ENCODE data around the gene ACTA2.

Gene ACTA2

GRCh38 chr10:88980800-88981199 is 28.2 kb upstream of the ACTA2 start:
- DNase-seq = no peak

- no peak for DNase-seq
Observed at GRCh38 chr10:88980247-88980646, 27.7 kb upstream of the ACTA2 start.

DNA sequence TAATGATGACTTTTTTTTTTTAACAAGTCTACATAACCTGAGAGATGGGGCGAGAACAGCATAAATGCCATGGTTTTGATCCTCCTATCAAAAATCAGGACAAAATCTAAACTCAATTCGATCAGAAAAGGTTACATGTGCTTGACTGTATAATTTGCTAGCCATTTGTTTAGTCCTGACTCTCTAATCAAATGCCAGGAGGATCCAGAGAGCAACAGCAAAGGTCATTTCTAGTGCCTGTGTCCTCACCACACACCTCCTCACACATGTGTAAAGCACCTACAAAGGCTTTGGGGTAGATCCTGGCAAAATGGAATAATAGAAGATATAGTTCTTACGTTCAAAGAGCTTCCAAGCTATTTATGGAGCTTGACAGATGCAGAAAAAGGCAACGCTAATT is 27.0 kb upstream of the ACTA2 start:
- no peak for DNase-seq

DNA sequence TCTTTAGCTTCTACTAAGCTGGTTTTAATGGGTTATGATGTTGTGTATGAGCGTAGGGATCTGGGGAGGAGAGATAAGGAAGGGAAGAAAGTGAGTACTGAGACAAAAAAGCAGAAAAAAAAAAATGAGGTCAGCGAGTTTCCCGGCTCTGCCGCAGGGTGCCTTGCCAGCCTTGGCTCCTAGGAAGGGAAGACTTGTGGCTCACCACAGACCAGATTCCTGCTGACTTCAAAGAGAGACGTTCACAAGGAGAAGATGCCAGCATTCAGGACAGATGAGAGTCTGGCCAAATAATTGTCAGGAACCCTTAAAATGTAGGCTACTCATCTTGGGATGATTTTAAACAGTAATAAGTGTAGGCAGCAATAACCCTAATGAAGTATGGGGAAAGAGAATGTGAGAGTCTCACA is 26.6 kb upstream of the ACTA2 start:
- no peak for DNase-seq

DNA sequence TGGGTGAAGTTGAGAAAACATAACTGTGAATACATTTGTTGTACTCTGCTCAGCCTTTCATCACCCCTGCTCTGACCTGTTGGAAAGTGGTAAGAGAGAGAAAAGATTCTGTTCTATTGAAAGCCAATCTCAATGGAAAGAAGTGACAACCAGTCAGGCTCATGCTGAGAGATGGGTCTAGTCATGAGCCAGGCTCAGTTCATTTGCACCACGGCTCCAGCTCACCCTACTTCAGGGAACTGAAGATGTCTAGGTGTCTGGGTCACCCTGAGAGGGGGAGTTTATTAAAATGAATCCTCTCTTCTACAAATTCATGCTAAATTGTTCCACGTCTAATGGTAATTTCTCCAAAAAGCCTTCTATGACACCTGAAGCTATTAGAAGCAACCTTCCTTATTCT is 25.9 kb upstream of the ACTA2 start:
- no peak for DNase-seq

DNA sequence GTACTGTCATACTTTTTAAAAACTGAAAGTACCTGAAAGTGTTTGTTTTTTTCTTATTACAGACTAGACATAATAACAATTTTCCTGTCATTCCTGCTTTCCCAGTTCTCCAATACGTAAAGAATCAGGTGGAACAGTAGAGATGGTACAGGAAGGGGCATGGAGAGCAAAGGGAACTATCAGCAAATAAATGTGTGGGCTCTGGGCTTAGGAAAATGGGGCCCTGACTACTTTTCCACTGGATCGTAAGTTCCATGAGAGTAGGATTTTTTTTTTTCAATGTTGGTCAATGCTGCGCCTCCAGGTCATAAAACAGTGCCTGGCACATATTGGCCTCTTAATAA is 22.8 kb upstream of the ACTA2 start:
- DNase-seq = no peak

DNA sequence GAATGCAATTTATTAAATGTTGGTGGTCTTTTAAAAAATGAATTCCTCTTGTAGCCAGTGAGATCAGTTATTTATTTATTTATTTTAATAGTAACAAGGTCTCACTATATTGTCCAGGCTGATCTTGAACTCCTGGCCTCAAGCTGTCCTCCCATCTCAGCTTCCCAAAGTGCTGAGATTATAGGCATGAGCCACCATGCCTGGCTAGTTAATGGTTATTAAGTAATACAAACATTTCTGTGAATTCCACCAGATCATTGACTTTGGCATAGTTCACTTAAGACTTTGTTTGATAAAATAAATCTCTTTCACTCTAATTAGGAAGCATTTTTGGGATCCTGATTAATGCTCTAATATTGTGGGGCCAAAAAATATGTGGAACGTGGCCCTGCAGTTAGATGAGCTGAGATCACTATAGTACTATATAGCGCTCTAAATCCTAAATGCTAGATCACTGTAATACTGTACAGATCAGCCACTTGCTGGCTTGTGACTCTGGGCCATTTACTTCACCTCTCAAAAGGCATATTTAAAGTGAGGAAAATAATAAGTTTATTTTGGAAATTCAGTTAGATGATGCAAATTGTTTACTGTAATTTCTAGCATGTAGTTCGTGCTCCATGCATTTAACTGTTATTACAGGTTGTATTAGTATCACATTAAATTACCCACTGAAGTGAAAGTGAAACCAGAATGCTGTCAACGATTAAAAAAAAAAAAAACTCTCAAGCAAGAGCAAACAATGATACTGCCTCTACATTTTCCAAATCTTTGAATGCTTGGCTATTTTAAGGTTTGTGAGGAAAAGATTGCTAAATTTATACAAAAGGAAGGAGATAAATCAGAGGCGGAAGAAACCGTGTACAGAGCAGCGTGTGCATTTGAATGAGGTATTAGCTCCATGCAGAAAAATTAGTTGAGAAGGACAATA is 22.1 kb upstream of the ACTA2 start:
- peak; percentile 8 for DNase-seq

DNA sequence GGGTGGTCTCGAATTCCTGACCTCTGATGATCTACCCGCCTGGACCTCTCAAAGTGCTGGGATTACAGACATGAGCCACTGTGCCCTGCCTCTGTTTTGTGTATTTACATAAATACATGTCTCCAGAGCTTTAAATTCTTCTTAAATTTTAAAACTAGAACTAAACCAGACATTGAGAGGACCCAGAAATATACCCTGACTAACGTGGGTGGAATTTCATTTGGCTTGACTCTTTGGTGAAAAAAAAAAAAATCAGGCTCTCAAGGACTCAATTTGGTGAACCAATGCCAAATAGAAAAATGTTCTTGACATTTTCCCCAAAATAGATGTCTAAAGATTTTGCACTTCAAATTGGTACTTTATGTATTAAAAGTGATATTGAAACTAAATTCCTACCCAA is 21.4 kb upstream of the ACTA2 start:
- DNase-seq = no peak

GRCh38 chr10:88971221-88972061 is 18.9 kb upstream of the ACTA2 start:
- DNase-seq = no peak

GRCh38 chr10:88968391-88968790 is 15.8 kb upstream of the ACTA2 start:
- DNase-seq = no peak

GRCh38 chr10:88966797-88967196 is 14.2 kb upstream of the ACTA2 start:
- DNase-seq = no peak

DNA sequence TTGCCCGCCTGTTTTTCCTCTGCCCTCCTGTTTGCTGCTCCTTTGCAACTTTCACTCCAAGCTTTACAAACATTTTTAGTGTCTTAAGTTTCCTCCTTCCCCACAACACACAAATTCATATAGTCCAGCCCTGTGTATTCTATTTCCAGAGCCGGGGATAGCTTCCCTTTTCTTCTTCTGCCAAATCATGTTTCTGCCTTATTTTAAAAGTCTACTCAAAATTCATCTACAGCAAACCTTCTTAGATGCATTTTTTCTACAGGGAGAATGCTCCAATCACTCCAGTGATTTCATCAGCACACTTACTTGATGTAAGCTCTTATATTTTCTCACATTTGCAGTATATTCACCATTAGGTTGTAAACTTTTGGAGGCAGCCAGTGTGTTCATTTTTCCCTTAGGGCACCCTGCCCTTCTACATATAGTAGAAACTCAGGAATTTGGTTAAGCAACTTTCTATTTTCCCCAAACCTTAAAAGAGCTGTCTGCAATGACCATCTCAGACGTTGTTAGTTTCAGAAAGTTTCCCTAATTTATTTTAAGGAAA is 12.4 kb upstream of the ACTA2 start:
- no peak for DNase-seq

- DNase-seq = no peak
Observed at GRCh38 chr10:88964360-88964759, 11.8 kb upstream of the ACTA2 start.

DNA sequence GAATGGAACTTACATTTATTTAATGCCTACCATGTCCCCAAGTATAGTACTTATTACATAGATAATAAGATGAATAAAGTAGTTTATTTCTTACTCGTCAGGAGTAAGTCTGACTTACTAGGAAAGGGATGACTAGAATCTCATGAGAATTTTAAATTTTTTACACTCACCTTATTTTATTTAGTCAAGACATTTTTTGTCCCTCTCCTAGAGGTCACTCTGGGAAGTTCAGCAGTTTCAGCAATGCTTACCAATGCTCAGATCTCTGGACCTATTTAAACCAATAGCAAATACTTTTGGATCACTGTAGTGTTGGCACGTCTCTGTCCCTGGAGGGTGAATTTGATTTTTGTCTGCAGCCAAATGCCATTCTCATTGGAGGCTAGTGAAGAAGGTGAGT is 10.7 kb upstream of the ACTA2 start:
- no peak for DNase-seq

GRCh38 chr10:88962336-88962735 is 9.8 kb upstream of the ACTA2 start:
- DNase-seq = no peak

GRCh38 chr10:88961266-88961665 is 8.7 kb upstream of the ACTA2 start:
- DNase-seq = no peak

- DNase-seq = no peak
Observed at GRCh38 chr10:88960802-88961201, 8.2 kb upstream of the ACTA2 start.

- DNase-seq = no peak
Observed at GRCh38 chr10:88958721-88959120, 6.1 kb upstream of the ACTA2 start.

DNA sequence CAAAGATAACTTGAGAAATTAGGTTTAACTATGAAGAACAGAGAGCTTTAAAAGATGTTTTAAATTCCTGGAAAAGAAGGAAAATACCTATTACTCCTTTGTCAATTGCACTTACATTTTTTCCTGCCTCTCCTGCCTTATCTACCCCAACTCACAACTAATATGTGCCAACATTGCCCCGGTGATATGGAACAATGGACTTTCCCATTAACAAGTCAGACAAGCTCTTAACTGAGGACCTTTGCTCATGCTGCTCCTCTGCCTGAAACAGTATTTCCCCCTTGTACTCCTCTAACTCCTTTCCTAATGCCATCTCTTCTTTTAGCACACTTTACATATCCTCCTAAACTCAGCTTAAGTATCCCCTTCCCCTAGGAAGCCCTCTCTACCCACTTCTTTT is 4.8 kb upstream of the ACTA2 start:
- DNase-seq = no peak

DNA sequence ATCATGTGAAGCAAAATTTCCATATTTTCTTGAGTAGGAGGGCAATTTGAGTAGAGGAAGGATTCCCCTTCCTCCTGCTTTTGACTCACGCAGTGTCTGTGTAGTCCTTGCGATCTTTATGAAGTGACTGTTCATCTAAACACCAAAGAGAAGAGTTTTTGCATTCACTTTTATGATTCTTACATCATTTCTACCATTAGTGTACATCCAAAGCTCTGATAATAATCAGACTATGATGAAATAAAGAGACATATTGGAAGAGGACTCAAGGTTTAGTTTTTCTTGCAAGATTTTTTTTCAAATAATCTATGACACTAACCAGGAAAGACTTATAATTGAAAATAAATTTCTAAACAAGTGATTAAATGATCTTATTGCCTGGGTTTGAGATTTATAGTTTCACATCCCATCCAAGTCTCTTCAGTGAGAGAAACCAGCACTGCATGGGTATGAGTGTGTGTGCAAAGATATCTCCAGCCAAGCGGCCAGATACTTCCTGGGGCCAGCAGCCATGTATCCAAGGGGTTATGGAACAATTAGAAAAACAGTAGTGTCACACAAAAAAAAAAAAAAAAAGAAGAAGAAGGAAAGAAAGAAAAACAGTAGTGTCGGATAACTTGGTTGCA is 2.0 kb upstream of the ACTA2 start:
- DNase-seq = no peak

DNA sequence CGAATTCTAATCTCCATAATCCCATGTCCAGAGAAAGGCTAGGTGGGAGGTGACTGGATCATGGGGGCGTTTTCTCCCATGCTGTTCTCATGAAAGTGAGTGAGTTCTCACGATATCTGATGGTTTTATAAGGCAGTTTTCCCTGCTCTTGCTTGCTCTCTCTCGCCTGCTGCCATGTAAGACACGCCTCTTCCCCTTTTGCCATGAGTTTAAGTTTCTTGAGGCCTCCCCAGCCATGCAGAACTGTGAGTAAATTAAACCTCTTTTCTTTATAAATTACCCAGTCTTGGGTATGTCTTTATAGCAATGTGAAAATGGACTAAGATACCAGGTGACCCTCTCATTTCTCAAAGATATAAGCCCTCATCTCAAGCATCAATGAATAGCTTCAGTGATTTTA is 1.1 kb upstream of the ACTA2 start:
- DNase-seq = no peak

DNA sequence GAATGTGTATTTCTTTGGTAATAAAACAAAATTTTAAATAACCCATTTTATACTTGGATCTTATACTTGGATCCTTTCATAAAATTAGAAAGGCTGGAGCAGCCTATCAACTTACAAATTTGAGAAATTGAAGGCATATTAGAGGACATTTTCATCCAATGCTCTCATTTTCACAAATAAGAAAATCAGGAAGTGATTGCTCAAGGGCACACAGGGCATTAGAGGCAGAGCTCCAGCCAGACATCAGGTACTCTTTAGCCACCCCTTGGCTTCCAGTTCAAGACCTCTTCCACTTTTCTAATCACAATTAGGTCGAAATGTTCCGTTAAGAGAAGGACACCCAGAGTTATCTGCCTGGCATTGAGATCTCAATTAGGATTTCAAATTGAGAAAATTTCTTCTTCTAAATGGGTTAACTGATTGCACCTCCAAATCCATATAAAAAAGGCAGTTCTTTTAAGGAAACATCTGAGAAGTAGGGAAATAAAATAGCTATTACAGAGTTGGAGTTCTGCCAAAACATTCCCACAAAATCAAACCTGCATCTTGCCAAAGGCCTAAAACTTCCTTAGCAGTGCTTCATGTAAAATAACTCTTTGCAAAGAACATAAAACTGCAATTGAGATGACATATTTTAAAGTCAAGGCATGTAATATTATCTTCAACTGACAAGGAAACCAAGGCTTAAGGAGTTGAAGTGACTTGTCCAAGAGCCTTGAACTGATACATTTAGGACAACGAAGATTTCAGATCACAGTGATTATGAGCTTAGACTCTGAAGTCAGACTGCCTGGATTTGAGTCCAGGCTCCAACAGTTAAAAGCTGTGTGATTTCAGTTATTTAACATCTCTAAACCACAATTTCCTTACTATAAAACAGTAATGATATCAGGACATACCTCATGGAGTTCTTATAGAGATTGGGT is 2.4 kb downstream of the ACTA2 start:
- DNase-seq = no peak

All from CD4-positive, alpha-beta T cell treated with Interleukin-17A for 4 hours (primary cell).